HepG2 (cell line): ENCODE data around the gene TAPBP. TPM values are rescaled to one million over a fixed set of nuclear protein-coding genes. Genes with fewer than 3 reads are reported as not detected.

ENCODE experiments used
- CENPX ChIP-seq: sonication (generic); formaldehyde crosslinking; IDR thresholded peaks from 2 replicates; pipeline ENCODE4 v1.9.0; 2021; ENCODE audit warnings: mild to moderate bottlenecking, missing genetic modification reagents, moderate library complexity
- DMAP1 ChIP-seq: IDR thresholded peaks from 2 replicates; pipeline ENCODE4 v1.6.1; 2016
- ESRRA ChIP-seq: sonication (generic); formaldehyde crosslinking; IDR thresholded peaks from 2 replicates; pipeline ENCODE4 v1.5.1; 2020; ENCODE audit warnings: mild to moderate bottlenecking, low read depth, missing genetic modification reagents
- HNRNPUL1 ChIP-seq: fragments of 200-400 bp; formaldehyde crosslinking; IDR thresholded peaks from 2 replicates; pipeline ENCODE4 v1.6.1; 2017; ENCODE audit warnings: low read depth, mild to moderate bottlenecking, low read length, moderate library complexity
- KLF16 ChIP-seq, 2 experiments: sonication (generic) in 1 of 2; formaldehyde crosslinking in 1 of 2; IDR thresholded peaks; 2 replicates each; pipeline versions ENCODE4 v1.6.1 to v1.8.0; 2016 to 2023; ENCODE audit warnings: missing genetic modification reagents in 2 of 2, missing compliant biosample characterization in 1 of 2
- MATR3 ChIP-seq: sonication (generic); formaldehyde crosslinking; IDR thresholded peaks from 2 replicates; pipeline ENCODE4 v1.4.0; 2020; ENCODE audit warnings: missing genetic modification reagents
- NCOA1 ChIP-seq: sonication (generic); formaldehyde crosslinking; IDR thresholded peaks from 2 replicates; pipeline ENCODE4 v1.9.0; 2021; ENCODE audit warnings: missing genetic modification reagents
- REL ChIP-seq: sonication (generic); formaldehyde crosslinking; conservative IDR thresholded peaks from 2 replicates; pipeline ENCODE4 v1.8.0; 2022; ENCODE audit warnings: mild to moderate bottlenecking, missing genetic modification reagents, moderate library complexity
- SETDB1 ChIP-seq: sonication (generic); formaldehyde crosslinking; IDR thresholded peaks from 2 replicates; pipeline ENCODE4 v1.5.1; 2020; ENCODE audit warnings: missing genetic modification reagents, mild to moderate bottlenecking, borderline replicate concordance
- SMYD3 ChIP-seq: sonication (generic); formaldehyde crosslinking; IDR thresholded peaks from 2 replicates; pipeline ENCODE4 v1.8.1; 2023; ENCODE audit warnings: mild to moderate bottlenecking, missing genetic modification reagents
- ZNF205 ChIP-seq: IDR thresholded peaks from 2 replicates; pipeline ENCODE4 v1.6.1; 2018; ENCODE audit warnings: missing biosample characterization, missing genetic modification reagents
- ZNF282 ChIP-seq: fragments of 450-650 bp; IDR thresholded peaks from 2 replicates; pipeline ENCODE4 v1.6.1; 2018; ENCODE audit not compliant: partially characterized antibody
- ZNF501 ChIP-seq: sonication (generic); formaldehyde crosslinking; IDR thresholded peaks from 2 replicates; pipeline ENCODE4 v1.5.1; 2020; ENCODE audit warnings: mild to moderate bottlenecking, moderate library complexity, missing genetic modification reagents
- ZNF549 ChIP-seq: sonication (generic); formaldehyde crosslinking; IDR thresholded peaks from 2 replicates; pipeline ENCODE4 v1.5.0; 2020; ENCODE audit warnings: missing genetic modification reagents
- polyA plus RNA-seq, 8 experiments: library from polyadenylated mRNA; depleted of rRNA in 3 of 8; stranded (reverse) in 7 of 8; unstranded in 1 of 8; fragments of >200 nt; fragmentation: Illumina TruSeq in 4 of 8; extraction: Trizol in 4 of 8; gene quantifications; 2 replicates each; pipeline versions ENCODE4 v1.2.1 to v1.2.3, GENCODE V29; 2011 to 2016; ENCODE audit warnings: low read depth in 4 of 8, missing spikeins in 1 of 8, mixed read lengths in 1 of 8; ENCODE audit not compliant: insufficient read depth in 1 of 8
- total RNA-seq, 5 experiments: library from RNA; depleted of rRNA; stranded (reverse); fragments of >200 nt; fragmentation: Illumina TruSeq; extraction: Trizol; gene quantifications; 2 replicates each; pipeline ENCODE4 v1.2.3, GENCODE V29; 2016; ENCODE audit warnings: low read depth in 1 of 5
- TF ChIP-seq, protein P1 (sequence below): sonication (generic); formaldehyde crosslinking; IDR thresholded peaks from 2 replicates; pipeline ENCODE4 v1.4.0; 2020; ENCODE audit warnings: missing genetic modification reagents
- TF ChIP-seq, protein P2 (sequence below): sonication (generic); formaldehyde crosslinking; IDR thresholded peaks from 2 replicates; pipeline ENCODE4 v1.4.0; 2020; ENCODE audit warnings: missing genetic modification reagents, borderline replicate concordance
- TF ChIP-seq, protein P3 (sequence below): sonication (generic); formaldehyde crosslinking; IDR thresholded peaks from 2 replicates; pipeline ENCODE4 v1.4.0; 2020; ENCODE audit warnings: missing genetic modification reagents
- TF ChIP-seq, protein P4 (sequence below): IDR thresholded peaks from 2 replicates; pipeline ENCODE4 v1.6.1; 2016; ENCODE audit warnings: missing compliant biosample characterization, missing genetic modification reagents, borderline replicate concordance

TAPBP gene
- total and polyA plus RNA-seq, 2 of the 13 experiments (the other 11 are each of a cell fraction or from before 2014, with no cell fraction given): 27.4 to 32.3 TPM

DNA sequence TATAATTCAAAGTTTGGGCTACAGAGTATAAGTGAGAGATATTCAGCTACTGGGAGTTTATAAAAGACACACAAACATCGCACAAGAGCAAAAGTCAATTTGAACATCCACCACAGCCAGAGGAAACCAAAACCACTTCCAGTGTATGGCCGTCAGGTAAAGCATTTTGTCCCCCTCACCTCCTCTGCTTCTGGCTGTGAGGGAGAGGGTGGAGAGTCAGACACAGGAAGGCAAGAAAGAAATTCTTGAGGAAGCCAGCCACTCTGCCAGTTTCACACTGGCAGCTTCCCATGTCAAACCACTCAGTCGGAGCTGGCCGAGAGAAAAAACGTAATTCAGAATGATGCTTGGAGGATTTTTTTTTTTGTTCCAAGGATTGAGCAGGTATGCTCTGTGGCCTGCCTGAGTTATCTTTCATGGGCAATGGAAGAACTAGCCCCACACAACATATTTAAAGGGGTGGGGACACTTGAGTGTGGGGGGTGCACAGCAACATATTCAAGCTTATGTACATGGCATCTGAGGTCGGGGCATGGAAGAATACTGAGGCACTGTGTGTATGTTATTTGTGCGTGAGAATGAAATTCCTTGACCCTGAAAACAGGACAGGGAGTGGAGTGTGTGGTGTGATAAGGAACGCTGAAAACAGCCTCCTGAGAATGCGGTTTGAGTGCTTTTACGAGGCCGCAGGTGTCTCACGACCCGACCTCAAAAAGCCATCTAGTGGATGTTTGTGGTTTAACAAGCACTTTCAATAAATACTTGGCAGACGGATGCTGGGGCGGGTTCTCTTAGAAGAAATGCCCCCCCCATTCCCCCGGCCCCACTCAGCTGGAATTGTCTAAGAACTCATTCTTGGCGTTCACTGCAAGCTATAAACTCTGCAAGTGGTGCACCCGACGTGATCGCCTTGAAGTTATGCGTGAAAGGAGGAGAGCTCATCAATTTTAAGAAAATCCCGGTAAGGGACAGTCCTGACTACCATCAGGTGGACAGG, 31.1 kb upstream of the TAPBP start (continued):
- TF ChIP-seq, protein P1, sequence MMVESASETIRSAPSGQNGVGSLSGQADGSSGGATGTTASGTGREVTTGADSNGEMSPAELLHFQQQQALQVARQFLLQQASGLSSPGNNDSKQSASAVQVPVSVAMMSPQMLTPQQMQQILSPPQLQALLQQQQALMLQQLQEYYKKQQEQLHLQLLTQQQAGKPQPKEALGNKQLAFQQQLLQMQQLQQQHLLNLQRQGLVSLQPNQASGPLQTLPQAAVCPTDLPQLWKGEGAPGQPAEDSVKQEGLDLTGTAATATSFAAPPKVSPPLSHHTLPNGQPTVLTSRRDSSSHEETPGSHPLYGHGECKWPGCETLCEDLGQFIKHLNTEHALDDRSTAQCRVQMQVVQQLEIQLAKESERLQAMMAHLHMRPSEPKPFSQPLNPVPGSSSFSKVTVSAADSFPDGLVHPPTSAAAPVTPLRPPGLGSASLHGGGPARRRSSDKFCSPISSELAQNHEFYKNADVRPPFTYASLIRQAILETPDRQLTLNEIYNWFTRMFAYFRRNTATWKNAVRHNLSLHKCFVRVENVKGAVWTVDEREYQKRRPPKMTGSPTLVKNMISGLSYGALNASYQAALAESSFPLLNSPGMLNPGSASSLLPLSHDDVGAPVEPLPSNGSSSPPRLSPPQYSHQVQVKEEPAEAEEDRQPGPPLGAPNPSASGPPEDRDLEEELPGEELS (CRISPR knock-in tag): no peak
- TF ChIP-seq KLF16 (CRISPR knock-in tag; IDR thresholded peaks at IDR 0.05) (0 out of 4 replicates have a peak, but pooled peaks of 1 of the 2 experiments have one; percentile 21), HNRNPUL1 (no peak), ZNF501 (CRISPR knock-in tag) (0 out of 2 replicates have a peak, but pooled peaks have one; percentile 16), ZNF549 (CRISPR knock-in tag) (no peak), ZNF282 (no peak), NCOA1 (CRISPR knock-in tag) (no peak), SMYD3 (no peak), CENPX (no peak), ESRRA (CRISPR knock-in tag) (no peak), MATR3 (CRISPR knock-in tag) (no peak), DMAP1 (CRISPR knock-in tag) (no peak), ZNF205 (CRISPR knock-in tag) (no peak), SETDB1 (CRISPR knock-in tag) (no peak), REL (CRISPR knock-in tag) (no peak)
- TF ChIP-seq, protein P2, sequence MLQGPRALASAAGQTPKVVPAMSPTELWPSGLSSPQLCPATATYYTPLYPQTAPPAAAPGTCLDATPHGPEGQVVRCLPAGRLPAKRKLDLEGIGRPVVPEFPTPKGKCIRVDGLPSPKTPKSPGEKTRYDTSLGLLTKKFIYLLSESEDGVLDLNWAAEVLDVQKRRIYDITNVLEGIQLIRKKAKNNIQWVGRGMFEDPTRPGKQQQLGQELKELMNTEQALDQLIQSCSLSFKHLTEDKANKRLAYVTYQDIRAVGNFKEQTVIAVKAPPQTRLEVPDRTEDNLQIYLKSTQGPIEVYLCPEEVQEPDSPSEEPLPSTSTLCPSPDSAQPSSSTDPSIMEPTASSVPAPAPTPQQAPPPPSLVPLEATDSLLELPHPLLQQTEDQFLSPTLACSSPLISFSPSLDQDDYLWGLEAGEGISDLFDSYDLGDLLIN: no peak
- TF ChIP-seq, protein P3, sequence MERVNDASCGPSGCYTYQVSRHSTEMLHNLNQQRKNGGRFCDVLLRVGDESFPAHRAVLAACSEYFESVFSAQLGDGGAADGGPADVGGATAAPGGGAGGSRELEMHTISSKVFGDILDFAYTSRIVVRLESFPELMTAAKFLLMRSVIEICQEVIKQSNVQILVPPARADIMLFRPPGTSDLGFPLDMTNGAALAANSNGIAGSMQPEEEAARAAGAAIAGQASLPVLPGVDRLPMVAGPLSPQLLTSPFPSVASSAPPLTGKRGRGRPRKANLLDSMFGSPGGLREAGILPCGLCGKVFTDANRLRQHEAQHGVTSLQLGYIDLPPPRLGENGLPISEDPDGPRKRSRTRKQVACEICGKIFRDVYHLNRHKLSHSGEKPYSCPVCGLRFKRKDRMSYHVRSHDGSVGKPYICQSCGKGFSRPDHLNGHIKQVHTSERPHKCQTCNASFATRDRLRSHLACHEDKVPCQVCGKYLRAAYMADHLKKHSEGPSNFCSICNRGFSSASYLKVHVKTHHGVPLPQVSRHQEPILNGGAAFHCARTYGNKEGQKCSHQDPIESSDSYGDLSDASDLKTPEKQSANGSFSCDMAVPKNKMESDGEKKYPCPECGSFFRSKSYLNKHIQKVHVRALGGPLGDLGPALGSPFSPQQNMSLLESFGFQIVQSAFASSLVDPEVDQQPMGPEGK (CRISPR knock-in tag): peak; percentile 64
- TF ChIP-seq, protein P4, sequence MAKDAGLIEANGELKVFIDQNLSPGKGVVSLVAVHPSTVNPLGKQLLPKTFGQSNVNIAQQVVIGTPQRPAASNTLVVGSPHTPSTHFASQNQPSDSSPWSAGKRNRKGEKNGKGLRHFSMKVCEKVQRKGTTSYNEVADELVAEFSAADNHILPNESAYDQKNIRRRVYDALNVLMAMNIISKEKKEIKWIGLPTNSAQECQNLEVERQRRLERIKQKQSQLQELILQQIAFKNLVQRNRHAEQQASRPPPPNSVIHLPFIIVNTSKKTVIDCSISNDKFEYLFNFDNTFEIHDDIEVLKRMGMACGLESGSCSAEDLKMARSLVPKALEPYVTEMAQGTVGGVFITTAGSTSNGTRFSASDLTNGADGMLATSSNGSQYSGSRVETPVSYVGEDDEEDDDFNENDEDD: no peak
